CD4-positive, alpha-beta T cell treated with Interleukin-2 at 100 ng/mL for 4 hours (primary cell): Measurements from ENCODE around the gene ACOX1.

Source experiments
- DNase-seq: peaks from one replicate; pipeline ENCODE4 v3.0.0-alpha.2; 2020; ENCODE audit warnings: low spot score

The ACOX1 gene

DNA sequence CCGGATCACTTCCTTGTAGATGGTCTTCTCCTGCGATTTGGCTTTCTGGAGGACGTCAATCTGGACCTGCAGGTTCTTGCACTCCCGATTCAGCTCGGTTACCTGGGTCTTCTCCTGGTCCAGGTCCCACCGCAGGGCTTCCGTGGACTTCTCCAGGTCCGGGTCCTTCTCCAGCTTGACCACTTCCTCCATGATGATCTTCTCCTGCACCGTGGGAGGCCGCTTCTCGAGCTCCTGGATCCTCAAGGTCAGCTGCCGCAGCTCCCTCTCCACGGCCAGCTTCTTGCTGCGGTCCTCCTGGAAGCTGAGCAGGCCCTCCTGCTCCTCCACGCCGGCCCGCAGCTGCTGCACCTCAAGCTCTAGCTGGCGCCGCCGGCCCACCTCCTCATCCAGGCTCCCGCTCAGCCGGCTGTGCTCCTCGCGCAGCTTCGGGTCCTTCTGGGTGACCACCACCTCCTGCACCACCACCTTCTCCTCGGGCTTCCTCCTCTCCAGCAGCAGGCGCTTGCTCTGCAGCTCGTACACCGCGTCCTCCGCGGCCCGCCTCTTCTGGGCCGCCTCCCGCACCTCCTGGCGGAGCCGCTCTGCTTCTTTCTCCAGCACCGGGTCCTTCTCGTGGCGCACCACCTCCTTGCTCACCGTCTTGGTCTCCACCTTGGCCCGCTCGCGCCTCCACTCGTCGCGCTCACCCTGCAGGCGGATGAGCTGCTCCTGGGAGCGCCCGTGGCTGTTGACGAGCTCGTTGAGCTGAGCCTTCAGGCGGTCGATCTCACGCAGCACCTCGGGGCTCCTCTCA lies 29.9 kb upstream of the ACOX1 start:
- no peak for DNase-seq

DNA sequence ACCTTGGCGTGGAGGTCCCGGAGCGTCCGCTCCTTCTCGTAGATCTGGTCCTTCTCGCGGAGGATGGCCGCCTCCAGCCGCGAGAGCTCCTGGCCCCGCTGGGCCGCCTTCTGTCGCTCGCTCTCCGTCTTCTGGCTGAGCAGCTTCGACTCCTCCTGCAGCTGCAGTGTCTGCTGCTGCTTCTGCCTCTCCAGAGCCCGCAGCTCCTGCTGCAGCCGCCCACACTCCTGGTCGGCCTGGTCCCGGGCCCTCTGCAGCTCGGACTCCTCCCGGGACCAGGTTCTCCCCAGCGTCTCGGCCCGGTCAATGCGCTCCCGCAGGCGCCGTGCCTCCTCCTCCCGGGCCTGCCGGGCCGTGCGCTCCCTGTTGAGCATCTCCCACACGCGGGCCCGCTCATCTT lies 29.2 kb upstream of the ACOX1 start:
- no peak for DNase-seq

DNA sequence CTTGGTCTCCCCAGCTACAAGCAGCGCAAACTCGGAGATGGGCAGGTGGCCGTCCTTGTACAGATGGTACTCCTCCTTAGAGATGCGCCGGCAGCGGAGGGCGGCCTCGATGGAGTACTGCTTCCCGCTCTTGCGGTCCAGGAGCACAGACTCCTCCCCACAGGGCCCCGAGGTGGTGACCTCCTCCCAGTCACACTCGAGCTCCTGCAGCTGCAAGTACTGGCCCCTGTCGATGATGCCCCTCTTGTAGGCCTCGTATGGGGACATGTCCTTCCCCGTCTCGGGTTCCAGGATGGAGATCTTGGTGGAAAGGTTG lies 28.8 kb upstream of the ACOX1 start:
- no peak for DNase-seq

DNA sequence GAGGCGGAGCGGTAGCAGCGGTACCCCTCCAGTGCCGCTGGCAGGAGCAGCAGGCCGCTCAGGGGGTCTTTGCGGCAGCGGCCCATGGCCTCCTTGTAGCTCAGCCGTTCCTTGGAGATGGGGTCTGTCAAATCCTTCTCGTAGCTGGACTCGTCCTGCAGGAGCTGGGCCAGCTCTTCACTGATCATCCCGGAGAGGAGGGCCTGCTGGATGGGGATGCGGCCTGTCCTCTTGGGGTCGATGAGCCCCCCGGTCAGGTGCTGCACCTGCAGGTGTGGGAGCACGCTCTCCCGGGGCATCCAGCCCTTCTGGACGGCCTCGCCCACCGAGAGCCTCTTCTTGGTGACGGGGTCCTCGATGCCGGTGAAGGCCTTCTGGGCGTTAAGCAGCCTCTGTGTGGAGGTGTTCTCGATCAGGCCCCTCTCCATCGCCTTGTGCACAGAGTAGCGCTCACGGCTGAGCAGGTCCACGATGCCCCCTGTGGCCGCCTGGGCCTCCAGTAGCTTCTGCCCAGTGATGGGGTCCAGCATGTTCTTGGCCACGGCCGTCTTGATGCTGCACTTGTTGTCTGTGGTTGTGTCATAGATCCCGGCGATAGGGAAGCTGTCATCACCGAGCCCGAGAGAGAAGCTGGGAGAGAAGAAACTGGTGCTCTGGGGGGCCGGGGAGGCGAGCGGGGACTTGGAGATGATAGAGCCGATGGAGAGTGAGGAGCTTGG lies 28.3 kb upstream of the ACOX1 start:
- DNase-seq = no peak

DNA sequence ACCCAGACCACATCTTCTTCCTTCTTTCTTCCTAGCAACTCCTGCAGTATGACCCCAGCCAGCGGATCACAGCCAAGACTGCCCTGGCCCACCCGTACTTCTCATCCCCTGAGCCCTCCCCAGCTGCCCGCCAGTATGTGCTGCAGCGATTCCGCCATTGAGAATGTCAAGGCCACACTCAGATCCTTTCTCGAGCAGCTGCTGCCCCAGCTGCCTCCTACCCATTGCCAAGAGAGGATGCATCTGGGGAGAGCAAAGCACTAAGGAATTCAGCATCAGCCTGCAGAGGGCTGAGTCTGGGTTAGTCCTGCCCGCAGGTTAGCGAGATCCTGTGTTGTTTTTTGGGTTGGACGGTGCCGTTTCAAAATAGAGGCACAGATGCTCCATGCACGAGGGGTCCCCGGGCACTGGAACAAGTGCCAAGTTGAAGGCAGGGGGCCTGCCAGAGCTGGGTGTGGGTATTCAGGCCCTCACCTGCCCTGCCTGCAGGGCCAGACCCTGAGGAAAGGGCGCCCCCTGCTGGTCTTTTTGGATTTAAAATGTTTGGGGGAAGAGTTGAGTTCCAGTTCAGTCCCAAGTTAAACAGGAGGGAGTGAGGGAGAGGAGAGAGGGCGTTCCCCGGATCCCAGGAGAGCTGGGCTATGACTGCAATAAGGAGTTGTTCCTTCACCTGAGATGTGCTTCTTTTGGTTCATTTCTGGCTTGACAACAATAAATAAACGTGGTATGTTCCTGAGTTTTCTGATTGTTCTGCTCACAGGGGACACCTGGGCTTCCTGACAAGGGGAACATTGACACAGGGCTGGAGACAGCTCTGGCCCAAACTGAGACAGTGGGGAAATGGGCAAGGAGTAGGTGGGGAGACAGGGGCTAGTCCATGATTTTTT lies 26.5 kb upstream of the ACOX1 start:
- DNase-seq = peak; percentile 82

DNA sequence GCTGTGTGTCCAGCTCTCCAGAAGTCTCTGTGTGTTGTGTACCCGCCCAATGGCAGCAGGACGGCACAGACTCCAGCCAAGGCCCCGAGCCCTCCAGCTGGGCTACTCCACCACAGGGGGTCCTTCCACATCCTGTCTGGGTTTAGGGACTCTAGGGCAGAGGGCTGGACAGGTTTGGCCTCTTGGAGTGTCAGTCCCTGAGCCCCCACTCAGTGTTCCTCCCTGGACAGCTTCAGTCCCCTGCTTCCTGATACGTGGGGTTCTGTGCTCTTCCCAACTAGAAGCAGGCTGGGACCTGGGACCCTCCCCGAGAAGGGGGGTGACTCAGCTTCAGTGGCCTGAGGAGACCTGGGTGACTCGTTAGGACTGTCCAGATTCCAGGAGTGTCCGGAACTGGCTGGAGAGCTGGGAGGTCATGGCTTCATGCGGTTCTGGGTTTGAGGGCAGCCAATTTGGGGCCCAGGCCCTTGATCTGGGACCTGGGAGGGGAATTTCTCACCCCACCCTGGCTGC lies 25.8 kb upstream of the ACOX1 start:
- DNase-seq = no peak

DNA sequence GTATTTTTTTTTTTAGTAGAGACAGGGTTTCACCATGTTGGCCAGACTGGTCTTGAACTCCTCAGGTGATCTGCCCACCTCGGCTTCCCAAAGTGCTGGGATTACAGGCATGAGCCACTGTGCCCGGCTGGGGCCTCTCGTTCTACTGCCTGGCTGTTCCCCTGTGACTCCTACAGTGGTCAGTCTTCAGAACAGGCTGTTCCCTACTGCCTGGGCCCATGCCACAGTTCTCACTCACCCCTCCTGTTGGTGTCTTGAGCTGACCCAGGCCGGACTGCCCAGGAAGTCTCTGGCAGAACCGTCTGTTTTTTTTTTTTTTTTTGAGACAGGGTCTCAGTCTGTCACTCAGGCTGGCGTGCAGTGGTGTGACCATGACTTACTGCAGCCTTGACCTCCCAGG lies 24.9 kb upstream of the ACOX1 start:
- no peak for DNase-seq

DNA sequence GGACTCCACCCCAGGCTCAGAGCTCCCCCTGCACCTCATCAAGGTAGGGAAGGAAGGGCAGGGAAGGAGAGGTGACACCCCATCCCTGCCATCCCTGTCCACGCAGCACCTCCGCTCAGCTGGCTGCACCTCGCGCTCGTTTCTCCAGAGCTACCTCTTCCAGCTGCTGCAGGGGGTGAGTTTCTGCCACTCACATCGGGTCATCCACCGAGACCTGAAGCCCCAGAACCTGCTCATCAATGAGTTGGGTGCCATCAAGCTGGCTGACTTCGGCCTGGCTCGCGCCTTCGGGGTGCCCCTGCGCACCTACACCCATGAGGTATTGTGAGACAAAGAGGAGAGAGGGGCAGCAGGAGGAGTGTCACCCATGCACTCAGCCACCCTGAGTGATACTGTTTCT lies 23.1 kb upstream of the ACOX1 start:
- DNase-seq = no peak

DNA sequence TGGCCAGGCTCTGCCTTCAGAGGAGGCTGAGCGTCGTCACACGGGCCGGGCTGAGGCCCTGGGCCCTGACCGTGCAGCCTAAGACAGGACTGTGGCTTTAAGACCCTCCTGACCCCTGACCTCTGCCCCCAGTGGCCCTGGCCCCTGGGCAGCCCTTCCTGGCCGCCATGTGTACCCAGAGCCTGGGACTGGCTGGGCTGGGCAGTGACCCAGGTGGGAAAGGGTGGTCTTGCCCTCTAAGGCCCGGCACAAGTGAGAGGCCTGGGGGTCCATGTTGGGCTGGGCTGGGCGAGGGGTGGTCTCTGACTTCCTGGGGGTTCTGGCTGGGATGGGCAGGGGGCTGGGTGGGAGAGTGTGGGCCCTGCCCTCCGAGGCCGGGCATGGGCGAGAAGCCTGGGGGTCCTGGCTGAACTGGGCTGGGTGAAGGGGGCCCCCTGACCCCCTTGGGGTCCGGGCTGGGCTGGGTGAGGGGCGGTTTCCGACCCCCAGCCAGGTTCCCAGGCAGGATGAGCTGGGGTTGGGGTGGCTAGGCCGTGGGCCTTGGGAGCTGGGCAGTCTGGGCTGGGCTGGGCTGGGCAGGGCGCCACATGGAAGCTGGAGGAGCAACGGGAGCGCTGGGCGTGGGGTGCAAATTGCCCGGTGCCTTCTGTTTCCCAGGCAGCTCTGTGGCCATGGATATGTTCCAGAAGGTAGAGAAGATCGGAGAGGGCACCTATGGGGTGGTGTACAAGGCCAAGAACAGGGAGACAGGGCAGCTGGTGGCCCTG lies 22.0 kb upstream of the ACOX1 start, which contains the start of gene CDK3:
Gene CDK3 (plus strand): TSS at position 101 of the 767 bp plus-strand sequence. CDS start 571 bp downstream, at position 672.
- no peak for DNase-seq

DNA sequence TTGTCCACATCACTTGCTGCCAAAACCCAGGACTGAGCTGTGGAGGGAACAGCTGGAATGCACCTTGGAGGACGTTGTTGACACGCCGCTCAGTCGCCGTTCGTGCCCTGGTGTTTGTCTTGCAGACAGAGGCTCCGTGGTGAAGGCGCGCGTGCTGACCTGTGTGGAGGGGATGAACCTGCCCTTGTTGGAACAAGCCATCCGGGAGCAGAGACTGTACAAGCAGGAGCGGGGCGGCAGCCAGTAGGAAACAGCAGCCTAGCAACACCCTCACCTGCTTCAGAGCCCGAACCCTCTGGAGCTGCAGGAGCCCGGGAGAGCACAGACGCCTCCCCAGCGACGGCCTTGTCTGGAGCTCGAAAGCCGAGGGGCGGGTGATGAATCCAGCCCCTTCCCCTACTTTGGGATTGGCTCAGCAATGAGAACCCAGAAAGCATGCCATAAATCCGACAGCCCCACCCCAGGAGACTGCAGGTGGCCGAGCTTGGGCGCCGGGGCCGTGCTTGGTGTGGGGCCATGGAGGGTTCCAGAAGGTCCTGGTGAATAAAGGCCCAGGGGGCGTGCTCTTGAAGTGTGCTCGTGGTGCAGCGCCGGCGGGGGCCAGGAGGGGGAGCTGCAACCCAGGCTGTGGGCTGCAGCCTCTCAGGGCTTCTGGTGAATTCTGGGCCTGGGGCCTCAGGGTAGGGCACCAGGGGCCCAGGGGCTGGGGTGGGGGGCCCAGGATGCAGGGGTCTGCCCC lies 21.2 kb upstream of the ACOX1 start:
- DNase-seq = peak; percentile 57

DNA sequence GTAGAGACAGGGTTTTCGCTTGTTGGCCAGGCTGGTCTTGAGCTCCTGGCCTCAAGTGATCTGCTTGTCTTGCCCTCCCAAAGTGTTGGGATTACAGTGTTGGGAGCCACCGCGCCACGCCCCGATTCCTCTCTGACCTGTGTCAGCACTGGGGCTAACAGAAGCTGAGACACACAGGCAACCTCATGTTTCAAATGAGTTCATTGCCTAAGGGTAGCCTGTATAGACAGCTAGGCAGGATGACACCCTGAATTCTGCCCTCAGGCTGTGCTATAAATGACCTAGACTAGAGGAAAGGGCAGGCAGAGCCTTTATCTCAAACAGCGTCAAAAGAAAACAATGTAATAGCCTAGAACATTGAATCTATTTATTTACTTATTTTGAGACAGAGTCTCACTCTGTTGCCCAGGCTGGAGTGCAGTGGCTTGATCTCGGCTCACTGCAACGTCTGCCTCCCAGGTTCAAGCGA lies 19.4 kb upstream of the ACOX1 start:
- DNase-seq = no peak

DNA sequence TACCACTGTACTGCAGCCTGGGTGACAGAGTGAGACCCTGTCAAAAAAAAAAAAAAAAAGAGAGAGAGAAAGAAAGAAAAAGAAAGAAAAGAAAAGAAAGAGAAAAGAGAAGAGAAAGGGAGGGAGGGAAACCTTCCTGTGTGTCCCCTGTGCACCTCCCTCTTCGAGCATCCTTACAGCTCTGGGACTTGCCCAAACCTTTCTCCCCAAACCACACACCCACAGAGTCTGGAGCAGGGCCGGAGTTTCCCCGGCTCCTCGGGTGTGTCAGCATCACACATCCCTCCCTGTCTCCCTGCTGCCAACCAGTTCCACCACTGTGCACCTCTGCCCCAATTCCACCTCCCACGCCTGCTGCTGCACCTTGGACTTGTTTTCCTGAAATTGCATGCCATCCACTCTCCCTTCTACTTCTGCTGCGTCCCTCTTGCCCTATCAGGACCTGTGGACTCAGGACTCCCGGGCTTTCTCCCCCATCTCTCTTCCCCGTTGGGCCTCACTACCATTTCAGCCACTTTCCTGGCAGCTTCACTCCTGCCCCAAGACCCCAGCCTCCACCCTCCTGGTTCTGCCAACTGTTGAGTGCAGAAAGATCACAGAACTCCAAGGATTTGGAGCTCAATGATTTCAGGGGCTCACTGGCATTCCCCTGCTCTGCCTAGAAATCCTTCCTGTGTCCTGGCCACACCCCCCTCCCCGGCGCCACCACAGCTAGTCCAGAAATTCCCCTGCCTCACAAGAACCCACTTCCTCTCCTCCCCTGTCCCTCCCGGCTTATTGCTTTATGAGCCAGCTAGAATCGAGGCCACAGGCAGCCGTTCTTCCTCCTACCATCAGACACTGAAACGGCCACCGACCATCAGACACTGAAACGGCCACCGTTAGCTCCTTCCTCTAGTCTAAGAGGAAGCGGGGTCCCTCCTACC lies 18.0 kb upstream of the ACOX1 start:
- DNase-seq = peak; percentile 25

DNA sequence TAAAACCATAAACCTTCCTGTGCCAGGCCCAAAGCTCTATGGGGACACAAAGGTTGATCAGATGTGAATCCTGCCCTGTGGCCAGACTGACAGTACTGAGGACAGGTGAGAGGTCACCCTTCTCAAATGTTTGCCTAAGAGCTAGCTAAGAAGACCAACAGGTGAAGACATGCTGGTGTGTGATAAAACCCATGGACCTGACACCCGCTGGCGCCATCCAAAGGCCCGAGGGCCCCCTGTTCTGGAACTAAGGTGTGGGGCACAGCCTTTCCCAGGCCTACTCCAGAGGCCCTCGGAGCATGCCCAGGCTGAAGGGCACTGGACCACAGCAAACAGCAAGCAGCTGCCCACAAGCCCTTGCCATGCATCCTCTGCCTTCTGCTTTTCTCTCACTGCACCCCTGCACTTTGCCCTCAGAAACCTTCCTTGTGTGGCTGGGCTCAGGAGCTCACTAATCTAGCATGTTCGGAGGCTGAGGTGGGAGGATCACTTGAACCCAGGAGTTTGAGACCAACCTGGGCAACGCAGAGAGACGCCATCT lies 16.5 kb upstream of the ACOX1 start:
- DNase-seq = no peak

DNA sequence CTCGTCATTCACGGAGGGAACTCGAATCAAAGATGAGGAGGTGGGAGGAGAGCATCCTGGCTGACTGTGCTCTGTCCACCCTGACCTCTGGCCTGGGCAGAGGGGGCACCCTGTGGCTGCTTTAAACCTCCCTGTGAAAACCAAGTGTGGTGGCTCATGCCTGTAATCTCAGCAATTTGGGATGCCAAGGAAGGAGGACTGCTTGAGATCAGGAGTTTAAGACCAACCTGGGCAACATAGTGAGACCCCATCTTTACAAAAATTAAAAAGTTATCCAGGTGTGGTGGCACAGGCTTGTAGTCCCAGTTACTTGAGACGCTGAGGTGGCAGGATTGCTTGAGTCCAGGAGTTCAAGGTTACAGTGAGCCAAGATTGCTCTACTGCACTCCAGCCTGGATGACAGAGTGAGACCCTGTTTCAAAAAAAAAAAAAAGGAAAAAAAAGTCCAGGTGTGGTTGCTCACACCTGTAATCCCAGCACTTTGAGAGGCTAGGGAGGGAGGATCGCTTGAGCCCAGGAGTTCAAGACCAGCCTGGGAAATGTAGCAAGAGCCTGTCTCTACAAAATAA lies 15.9 kb upstream of the ACOX1 start:
- DNase-seq = no peak

DNA sequence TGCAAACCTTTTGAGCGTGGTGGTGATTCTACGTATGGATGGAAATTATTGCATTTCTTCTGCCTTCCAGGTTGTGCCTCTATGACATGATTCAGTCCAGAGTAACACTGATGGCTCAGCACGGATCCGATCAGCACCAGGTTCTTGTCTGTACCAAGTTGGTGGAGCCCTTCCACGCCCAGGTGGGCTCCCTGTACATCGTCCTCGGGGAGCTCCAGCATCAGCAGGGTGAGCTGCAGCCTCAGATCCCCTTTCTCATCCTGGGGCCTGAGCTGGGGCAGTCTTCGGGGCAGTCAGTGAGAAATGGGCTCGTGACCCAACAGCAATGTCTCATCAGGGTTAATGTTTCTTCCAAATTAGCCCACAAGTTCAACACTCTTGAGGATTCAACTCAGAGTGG lies 12.4 kb upstream of the ACOX1 start:
- DNase-seq = no peak

DNA sequence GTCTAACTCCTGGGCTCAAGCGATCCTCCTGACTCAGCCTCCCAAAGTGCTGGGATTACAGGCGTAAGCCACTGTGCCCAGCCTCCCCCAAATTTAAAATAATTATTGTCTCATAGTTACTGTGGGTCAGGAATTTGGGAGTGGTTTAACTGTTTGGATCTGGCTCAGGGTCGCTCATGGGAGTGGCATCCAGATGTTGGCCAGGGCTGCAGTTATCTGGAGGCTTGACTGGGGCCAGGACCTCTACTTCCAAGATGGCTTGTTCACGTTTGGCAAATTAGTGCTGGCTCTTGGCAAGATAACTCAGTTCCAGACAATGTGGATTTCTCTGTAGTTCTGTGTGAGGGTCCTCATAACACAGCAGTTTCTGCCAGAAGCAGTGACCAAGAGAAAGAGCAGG lies 8.1 kb upstream of the ACOX1 start:
- DNase-seq = no peak

DNA sequence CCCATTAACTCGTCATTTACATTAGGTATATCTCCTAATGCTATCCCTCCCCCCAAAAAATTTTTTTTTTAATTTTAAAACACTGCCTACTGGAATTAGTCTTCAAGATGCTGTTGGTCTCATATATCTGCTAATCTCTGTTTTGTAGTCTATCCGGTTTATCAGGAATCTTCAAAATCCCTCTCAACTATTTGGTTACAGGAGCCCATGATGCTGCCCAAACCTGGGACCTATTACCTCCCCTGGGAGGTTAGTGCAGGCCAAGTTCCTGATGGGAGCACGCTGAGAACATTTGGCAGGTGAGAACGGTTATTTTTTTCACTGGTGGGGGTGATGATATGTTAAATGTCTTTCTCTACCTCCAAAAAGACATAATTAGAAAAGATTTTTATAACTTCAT lies 7.0 kb upstream of the ACOX1 start:
- no peak for DNase-seq

DNA sequence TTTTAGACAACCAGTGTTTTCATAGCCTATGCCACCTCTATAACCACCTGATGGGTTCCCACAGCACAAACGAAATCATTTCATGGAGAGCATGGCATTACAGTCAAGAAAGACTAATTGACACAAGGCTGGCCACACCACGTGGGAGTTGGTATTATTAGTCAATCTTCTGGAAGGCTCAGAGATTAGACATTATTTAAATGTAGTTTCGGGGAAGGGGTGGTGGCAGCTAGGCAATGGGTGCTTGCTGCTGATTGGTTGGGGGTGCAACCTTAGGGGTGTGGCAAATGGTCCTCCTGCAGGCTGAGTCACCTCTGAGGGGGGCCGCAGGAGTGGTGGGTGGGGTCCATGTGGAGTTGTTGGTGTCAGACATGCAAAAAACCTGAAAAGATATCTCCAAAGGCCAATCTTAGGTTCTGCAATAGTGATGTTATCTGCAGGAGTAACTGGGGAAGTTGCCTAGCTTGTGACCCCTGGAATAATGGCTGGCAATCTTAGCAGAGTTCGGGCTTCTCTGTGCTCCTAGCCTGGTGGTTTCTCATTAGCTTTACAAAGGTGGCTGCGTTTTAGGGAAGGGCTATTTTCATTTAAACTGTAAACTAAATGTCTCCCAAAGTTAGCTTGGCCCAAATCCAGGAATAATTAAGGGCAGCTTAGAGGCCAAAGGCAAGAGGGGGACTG lies 4.7 kb upstream of the ACOX1 start:
- DNase-seq = no peak
